ENCODE data around the gene SEC22A.

DNA sequence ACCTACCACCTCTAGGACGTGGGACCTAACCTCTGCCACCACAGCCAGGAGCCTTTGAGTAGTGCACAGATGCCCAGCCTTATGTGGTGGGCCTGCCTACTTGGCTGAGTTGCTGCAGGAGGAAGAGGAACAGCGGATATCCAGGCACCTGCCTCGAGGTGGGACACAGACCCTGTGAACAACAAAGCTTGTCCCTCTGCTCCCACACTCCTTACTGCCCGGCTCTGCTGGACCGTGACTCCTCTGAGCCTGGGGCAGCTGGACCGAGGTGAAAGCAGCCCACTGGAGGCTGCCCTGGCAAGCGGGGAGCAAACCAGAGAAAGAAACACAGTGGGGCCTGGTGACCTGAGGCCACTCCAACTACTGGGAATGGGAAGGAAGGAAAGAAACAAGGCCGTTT, 97.8 kb downstream of the SEC22A start:
- TF ChIP-seq, protein P1, sequence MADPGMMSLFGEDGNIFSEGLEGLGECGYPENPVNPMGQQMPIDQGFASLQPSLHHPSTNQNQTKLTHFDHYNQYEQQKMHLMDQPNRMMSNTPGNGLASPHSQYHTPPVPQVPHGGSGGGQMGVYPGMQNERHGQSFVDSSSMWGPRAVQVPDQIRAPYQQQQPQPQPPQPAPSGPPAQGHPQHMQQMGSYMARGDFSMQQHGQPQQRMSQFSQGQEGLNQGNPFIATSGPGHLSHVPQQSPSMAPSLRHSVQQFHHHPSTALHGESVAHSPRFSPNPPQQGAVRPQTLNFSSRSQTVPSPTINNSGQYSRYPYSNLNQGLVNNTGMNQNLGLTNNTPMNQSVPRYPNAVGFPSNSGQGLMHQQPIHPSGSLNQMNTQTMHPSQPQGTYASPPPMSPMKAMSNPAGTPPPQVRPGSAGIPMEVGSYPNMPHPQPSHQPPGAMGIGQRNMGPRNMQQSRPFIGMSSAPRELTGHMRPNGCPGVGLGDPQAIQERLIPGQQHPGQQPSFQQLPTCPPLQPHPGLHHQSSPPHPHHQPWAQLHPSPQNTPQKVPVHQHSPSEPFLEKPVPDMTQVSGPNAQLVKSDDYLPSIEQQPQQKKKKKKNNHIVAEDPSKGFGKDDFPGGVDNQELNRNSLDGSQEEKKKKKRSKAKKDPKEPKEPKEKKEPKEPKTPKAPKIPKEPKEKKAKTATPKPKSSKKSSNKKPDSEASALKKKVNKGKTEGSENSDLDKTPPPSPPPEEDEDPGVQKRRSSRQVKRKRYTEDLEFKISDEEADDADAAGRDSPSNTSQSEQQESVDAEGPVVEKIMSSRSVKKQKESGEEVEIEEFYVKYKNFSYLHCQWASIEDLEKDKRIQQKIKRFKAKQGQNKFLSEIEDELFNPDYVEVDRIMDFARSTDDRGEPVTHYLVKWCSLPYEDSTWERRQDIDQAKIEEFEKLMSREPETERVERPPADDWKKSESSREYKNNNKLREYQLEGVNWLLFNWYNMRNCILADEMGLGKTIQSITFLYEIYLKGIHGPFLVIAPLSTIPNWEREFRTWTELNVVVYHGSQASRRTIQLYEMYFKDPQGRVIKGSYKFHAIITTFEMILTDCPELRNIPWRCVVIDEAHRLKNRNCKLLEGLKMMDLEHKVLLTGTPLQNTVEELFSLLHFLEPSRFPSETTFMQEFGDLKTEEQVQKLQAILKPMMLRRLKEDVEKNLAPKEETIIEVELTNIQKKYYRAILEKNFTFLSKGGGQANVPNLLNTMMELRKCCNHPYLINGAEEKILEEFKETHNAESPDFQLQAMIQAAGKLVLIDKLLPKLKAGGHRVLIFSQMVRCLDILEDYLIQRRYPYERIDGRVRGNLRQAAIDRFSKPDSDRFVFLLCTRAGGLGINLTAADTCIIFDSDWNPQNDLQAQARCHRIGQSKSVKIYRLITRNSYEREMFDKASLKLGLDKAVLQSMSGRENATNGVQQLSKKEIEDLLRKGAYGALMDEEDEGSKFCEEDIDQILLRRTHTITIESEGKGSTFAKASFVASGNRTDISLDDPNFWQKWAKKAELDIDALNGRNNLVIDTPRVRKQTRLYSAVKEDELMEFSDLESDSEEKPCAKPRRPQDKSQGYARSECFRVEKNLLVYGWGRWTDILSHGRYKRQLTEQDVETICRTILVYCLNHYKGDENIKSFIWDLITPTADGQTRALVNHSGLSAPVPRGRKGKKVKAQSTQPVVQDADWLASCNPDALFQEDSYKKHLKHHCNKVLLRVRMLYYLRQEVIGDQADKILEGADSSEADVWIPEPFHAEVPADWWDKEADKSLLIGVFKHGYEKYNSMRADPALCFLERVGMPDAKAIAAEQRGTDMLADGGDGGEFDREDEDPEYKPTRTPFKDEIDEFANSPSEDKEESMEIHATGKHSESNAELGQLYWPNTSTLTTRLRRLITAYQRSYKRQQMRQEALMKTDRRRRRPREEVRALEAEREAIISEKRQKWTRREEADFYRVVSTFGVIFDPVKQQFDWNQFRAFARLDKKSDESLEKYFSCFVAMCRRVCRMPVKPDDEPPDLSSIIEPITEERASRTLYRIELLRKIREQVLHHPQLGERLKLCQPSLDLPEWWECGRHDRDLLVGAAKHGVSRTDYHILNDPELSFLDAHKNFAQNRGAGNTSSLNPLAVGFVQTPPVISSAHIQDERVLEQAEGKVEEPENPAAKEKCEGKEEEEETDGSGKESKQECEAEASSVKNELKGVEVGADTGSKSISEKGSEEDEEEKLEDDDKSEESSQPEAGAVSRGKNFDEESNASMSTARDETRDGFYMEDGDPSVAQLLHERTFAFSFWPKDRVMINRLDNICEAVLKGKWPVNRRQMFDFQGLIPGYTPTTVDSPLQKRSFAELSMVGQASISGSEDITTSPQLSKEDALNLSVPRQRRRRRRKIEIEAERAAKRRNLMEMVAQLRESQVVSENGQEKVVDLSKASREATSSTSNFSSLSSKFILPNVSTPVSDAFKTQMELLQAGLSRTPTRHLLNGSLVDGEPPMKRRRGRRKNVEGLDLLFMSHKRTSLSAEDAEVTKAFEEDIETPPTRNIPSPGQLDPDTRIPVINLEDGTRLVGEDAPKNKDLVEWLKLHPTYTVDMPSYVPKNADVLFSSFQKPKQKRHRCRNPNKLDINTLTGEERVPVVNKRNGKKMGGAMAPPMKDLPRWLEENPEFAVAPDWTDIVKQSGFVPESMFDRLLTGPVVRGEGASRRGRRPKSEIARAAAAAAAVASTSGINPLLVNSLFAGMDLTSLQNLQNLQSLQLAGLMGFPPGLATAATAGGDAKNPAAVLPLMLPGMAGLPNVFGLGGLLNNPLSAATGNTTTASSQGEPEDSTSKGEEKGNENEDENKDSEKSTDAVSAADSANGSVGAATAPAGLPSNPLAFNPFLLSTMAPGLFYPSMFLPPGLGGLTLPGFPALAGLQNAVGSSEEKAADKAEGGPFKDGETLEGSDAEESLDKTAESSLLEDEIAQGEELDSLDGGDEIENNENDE (IDR thresholded peaks at IDR 0.05; ENCODE audit: insufficient replicate concordance, low read length) = no peak
- TF ChIP-seq CEBPB (IDR thresholded peaks at IDR 0.05; ENCODE audit: low read depth, low read length) (no peak), TAF1 (IDR thresholded peaks at IDR 0.05; ENCODE audit: low read depth, low read length) (no peak), PHF8 (conservative IDR thresholded peaks at IDR 0.05; ENCODE audit: low read depth, low read length) (no peak)
- TF ChIP-seq, protein P2, sequence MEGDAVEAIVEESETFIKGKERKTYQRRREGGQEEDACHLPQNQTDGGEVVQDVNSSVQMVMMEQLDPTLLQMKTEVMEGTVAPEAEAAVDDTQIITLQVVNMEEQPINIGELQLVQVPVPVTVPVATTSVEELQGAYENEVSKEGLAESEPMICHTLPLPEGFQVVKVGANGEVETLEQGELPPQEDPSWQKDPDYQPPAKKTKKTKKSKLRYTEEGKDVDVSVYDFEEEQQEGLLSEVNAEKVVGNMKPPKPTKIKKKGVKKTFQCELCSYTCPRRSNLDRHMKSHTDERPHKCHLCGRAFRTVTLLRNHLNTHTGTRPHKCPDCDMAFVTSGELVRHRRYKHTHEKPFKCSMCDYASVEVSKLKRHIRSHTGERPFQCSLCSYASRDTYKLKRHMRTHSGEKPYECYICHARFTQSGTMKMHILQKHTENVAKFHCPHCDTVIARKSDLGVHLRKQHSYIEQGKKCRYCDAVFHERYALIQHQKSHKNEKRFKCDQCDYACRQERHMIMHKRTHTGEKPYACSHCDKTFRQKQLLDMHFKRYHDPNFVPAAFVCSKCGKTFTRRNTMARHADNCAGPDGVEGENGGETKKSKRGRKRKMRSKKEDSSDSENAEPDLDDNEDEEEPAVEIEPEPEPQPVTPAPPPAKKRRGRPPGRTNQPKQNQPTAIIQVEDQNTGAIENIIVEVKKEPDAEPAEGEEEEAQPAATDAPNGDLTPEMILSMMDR (IDR thresholded peaks at IDR 0.05; ENCODE audit: control extremely low read depth in 1 of 3, insufficient read depth in 1 of 3, low read depth in 1 of 3, low read length in 3 of 3) = no peak
